HepG2 (cell line): ENCODE measurements around the gene MFRP. TPM values are rescaled to one million over a fixed set of nuclear protein-coding genes. Genes with fewer than 3 reads are reported as not detected.

Experiments
- AGO1 ChIP-seq: fragments of 200-400 bp; formaldehyde crosslinking; IDR thresholded peaks from 2 replicates; pipeline ENCODE4 v1.6.1; 2017; ENCODE audit warnings: mild to moderate bottlenecking, low read depth, low read length, moderate library complexity; ENCODE audit not compliant: poor library complexity, severe bottlenecking
- ATF7-NPFF ChIP-seq: sonication (generic); formaldehyde crosslinking; IDR thresholded peaks from 2 replicates; pipeline ENCODE4 v1.8.1; 2023; ENCODE audit warnings: mild to moderate bottlenecking, low read depth, missing genetic modification reagents, moderate library complexity
- CEBPG ChIP-seq: IDR thresholded peaks from 2 replicates; pipeline ENCODE4 v1.6.1; 2016
- FOXO1 ChIP-seq: sonication (generic); formaldehyde crosslinking; IDR thresholded peaks from 2 replicates; pipeline ENCODE4 v1.4.0; 2020; ENCODE audit warnings: missing genetic modification reagents
- HBP1 ChIP-seq: IDR thresholded peaks from 2 replicates; pipeline ENCODE4 v1.6.1; 2016; ENCODE audit warnings: low read depth, control low read depth
- HDAC1 ChIP-seq: sonication (generic); formaldehyde crosslinking; IDR thresholded peaks from 2 replicates; pipeline ENCODE4 v1.5.1; 2020; ENCODE audit warnings: mild to moderate bottlenecking, missing genetic modification reagents
- HNRNPUL1 ChIP-seq: fragments of 200-400 bp; formaldehyde crosslinking; IDR thresholded peaks from 2 replicates; pipeline ENCODE4 v1.6.1; 2017; ENCODE audit warnings: low read depth, mild to moderate bottlenecking, low read length, moderate library complexity
- KDM6A ChIP-seq: IDR thresholded peaks from 2 replicates; pipeline ENCODE4 v1.6.1; 2016; ENCODE audit warnings: low read depth
- MATR3 ChIP-seq: sonication (generic); formaldehyde crosslinking; IDR thresholded peaks from 2 replicates; pipeline ENCODE4 v1.4.0; 2020; ENCODE audit warnings: missing genetic modification reagents
- MEIS2 ChIP-seq: sonication (generic); formaldehyde crosslinking; IDR thresholded peaks from 2 replicates; pipeline ENCODE4 v1.9.0; 2021; ENCODE audit warnings: mild to moderate bottlenecking, missing genetic modification reagents
- MXI1 ChIP-seq: IDR thresholded peaks from 3 replicates; pipeline ENCODE4 v1.6.1; 2012; ENCODE audit warnings: low read depth, low read length, inconsistent platforms, borderline replicate concordance
- NRL ChIP-seq: sonication (generic); formaldehyde crosslinking; IDR thresholded peaks from 2 replicates; pipeline ENCODE4 v1.5.0; 2020; ENCODE audit warnings: missing genetic modification reagents, mild to moderate bottlenecking, moderate library complexity, borderline replicate concordance
- PBX2 ChIP-seq: IDR thresholded peaks from 2 replicates; pipeline ENCODE4 v1.6.1; 2016; ENCODE audit warnings: control low read depth
- RXRB ChIP-seq: IDR thresholded peaks from 2 replicates; pipeline ENCODE4 v1.6.1; 2016; ENCODE audit warnings: borderline replicate concordance, missing genetic modification reagents, missing compliant biosample characterization
- SYNCRIP ChIP-seq: fragments of 200-400 bp; formaldehyde crosslinking; IDR thresholded peaks from 2 replicates; pipeline ENCODE4 v1.6.1; 2018; ENCODE audit warnings: mild to moderate bottlenecking, low read depth, low read length; ENCODE audit not compliant: insufficient read depth
- TEAD3 ChIP-seq: optimal IDR thresholded peaks from 2 replicates; pipeline ENCODE3; 2016; ENCODE audit warnings: borderline replicate concordance
- ZNF124 ChIP-seq: sonication (generic); formaldehyde crosslinking; IDR thresholded peaks from 2 replicates; pipeline ENCODE4 v1.4.0; 2020; ENCODE audit warnings: missing genetic modification reagents
- ZNF234 ChIP-seq: sonication (generic); formaldehyde crosslinking; conservative IDR thresholded peaks from 2 replicates; pipeline ENCODE4 v1.5.1; 2020; ENCODE audit warnings: mild to moderate bottlenecking, missing genetic modification reagents
- ZNF407 ChIP-seq: sonication (generic); formaldehyde crosslinking; IDR thresholded peaks from one replicate; pipeline ENCODE4 v1.5.1; 2020; ENCODE audit warnings: mild to moderate bottlenecking, missing genetic modification reagents; ENCODE audit errors: not compliant biosample characterization
- ZNF547 ChIP-seq: sonication (generic); formaldehyde crosslinking; IDR thresholded peaks from 2 replicates; pipeline ENCODE4 v1.5.1; 2020; ENCODE audit warnings: mild to moderate bottlenecking, missing genetic modification reagents
- ZNF737 ChIP-seq: sonication (generic); formaldehyde crosslinking; IDR thresholded peaks from 2 replicates; pipeline ENCODE4 v1.5.0; 2020; ENCODE audit warnings: missing genetic modification reagents, mild to moderate bottlenecking, borderline replicate concordance
- ZNF766 ChIP-seq: sonication (generic); formaldehyde crosslinking; IDR thresholded peaks from 2 replicates; pipeline ENCODE4 v1.5.0; 2020; ENCODE audit warnings: missing genetic modification reagents, borderline replicate concordance
- polyA plus RNA-seq, 8 experiments: library from polyadenylated mRNA; depleted of rRNA in 3 of 8; stranded (reverse) in 7 of 8; unstranded in 1 of 8; fragments of >200 nt; fragmentation: Illumina TruSeq in 4 of 8; extraction: Trizol in 4 of 8; gene quantifications; 2 replicates each; pipeline versions ENCODE4 v1.2.1 to v1.2.3, GENCODE V29; 2011 to 2016; ENCODE audit warnings: low read depth in 4 of 8, missing spikeins in 1 of 8, mixed read lengths in 1 of 8; ENCODE audit not compliant: insufficient read depth in 1 of 8
- total RNA-seq, 5 experiments: library from RNA; depleted of rRNA; stranded (reverse); fragments of >200 nt; fragmentation: Illumina TruSeq; extraction: Trizol; gene quantifications; 2 replicates each; pipeline ENCODE4 v1.2.3, GENCODE V29; 2016; ENCODE audit warnings: low read depth in 1 of 5

Gene MFRP
- total and polyA plus RNA-seq, 2 of the 13 experiments (the other 11 are each of a cell fraction or from before 2014, with no cell fraction given): not detected

GRCh38 chr11:119352857-119353260, 6.4 kb upstream of the MFRP start (continued):
- no peak for TF ChIP-seq ZNF407 (CRISPR knock-in tag)
- no peak for TF ChIP-seq ZNF547
- TF ChIP-seq ZNF124 (CRISPR knock-in tag): no peak
- TF ChIP-seq ZNF234 (CRISPR knock-in tag): no peak
- TF ChIP-seq MATR3: no peak
- no peak for TF ChIP-seq HNRNPUL1
- no peak for TF ChIP-seq SYNCRIP
- peak; percentile 46; the same call in 1 of the 2 replicates for TF ChIP-seq RXRB
- TF ChIP-seq ATF7-NPFF: no peak
- no peak for TF ChIP-seq HBP1 (CRISPR knock-in tag)
- TF ChIP-seq MEIS2 (CRISPR knock-in tag): no peak
- TF ChIP-seq TEAD3 (CRISPR knock-in tag): peak; percentile 36
- TF ChIP-seq ZNF737 (CRISPR knock-in tag): no peak
- TF ChIP-seq KDM6A (CRISPR knock-in tag): peak; percentile 42; the same call in 1 of the 2 replicates
- peak; percentile 82; the same call in 2 of the 3 replicates for TF ChIP-seq MXI1
- TF ChIP-seq NRL (CRISPR knock-in tag): no peak
- TF ChIP-seq AGO1: no peak
- no peak; the same call in 1 of the 2 replicates for TF ChIP-seq FOXO1 (CRISPR knock-in tag)
- TF ChIP-seq ZNF766 (CRISPR knock-in tag): no peak
- no peak for TF ChIP-seq PBX2 (CRISPR knock-in tag)
- no peak for TF ChIP-seq CEBPG
- no peak; the same call in 1 of the 2 replicates for TF ChIP-seq HDAC1 (CRISPR knock-in tag)
